ENCODE measurements around the gene SERINC2. TPM values are rescaled to one million over a fixed set of nuclear protein-coding genes. Genes with fewer than 3 reads are reported as not detected.
A peak's percentile ranks its signal among the peaks of the same experiment; 100 is the strongest.
"Not testable (repeated sequence)": the region's sequence is repeated elsewhere in the genome, so short reads cannot be mapped to it uniquely, and the experiment has no call there.

The SERINC2 gene
- polyA plus RNA-seq, 5 donors = 8.0 to 16.9 (median 14.4) TPM

GRCh38 chr1:31412205-31412604 is 808 bp upstream of the SERINC2 start:
- no peak for DNase-seq

GRCh38 chr1:31413405-31414001 is 490 bp downstream of the SERINC2 start:
- peak; percentile 42 to 47 for DNase-seq

- DNase-seq = no peak
Measured at GRCh38 chr1:31414980-31415370, 2.0 kb downstream of the SERINC2 start.

- no peak for DNase-seq
Measured at GRCh38 chr1:31415658-31416057, 2.6 kb downstream of the SERINC2 start.

- no peak for DNase-seq
Measured at GRCh38 chr1:31416101-31416736, 3.2 kb downstream of the SERINC2 start.

GRCh38 chr1:31417148-31417547 is 4.1 kb downstream of the SERINC2 start:
- DNase-seq = no peak

- DNase-seq = no peak
Measured at GRCh38 chr1:31418626-31419323, 5.8 kb downstream of the SERINC2 start.

GRCh38 chr1:31420716-31421115 is 7.7 kb downstream of the SERINC2 start:
- no peak for DNase-seq

GRCh38 chr1:31421371-31422040 is 8.5 kb downstream of the SERINC2 start:
- DNase-seq = no peak

- peak; percentile 40 to 59 for DNase-seq
Measured at GRCh38 chr1:31422505-31423319, 9.7 kb downstream of the SERINC2 start.

- no peak for DNase-seq
Measured at GRCh38 chr1:31423418-31423947, 10.5 kb downstream of the SERINC2 start.

- DNase-seq = no peak
Measured at GRCh38 chr1:31424568-31424967, 11.6 kb downstream of the SERINC2 start.

- DNase-seq = no peak
Measured at GRCh38 chr1:31425301-31426081, 12.5 kb downstream of the SERINC2 start.

GRCh38 chr1:31426249-31426922 is 13.4 kb downstream of the SERINC2 start:
- DNase-seq = no peak

- no peak for DNase-seq
Measured at GRCh38 chr1:31427322-31427721, 14.3 kb downstream of the SERINC2 start.

- no peak for DNase-seq
Measured at GRCh38 chr1:31428436-31429221, 15.6 kb downstream of the SERINC2 start.

GRCh38 chr1:31429583-31429982 is 16.6 kb downstream of the SERINC2 start:
- no peak for DNase-seq

- not testable (repeated sequence) for DNase-seq
Measured at GRCh38 chr1:31431351-31432257, 18.6 kb downstream of the SERINC2 start.

Measured in right lung (tissue), 5 donors.